GM12878 (cell line): ENCODE results near the gene EP400.

Source experiments
- EZH2 ChIP-seq: IDR thresholded peaks from 2 replicates; pipeline ENCODE4 v1.6.1; 2012; ENCODE audit warnings: low read depth, mild to moderate bottlenecking, control low read depth, inconsistent platforms, low read length, borderline replicate concordance; ENCODE audit not compliant: control insufficient read depth
- NFYB ChIP-seq: IDR thresholded peaks from 2 replicates; pipeline ENCODE4 v1.6.1; 2011; ENCODE audit warnings: low read depth, mild to moderate bottlenecking, low read length, improper control_type of control experiment, moderate library complexity; ENCODE audit not compliant: insufficient read depth
- POLR2AphosphoS5 ChIP-seq: IDR thresholded peaks from 2 replicates; pipeline ENCODE4 v1.6.1; 2011; ENCODE audit warnings: mild to moderate bottlenecking, low read length, inconsistent platforms
- TF ChIP-seq, protein P1 (sequence below): fragments of 450-650 bp; IDR thresholded peaks from 2 replicates; pipeline ENCODE4 v1.6.1; 2016; ENCODE audit warnings: mild to moderate bottlenecking, moderate library complexity, borderline replicate concordance
- TF ChIP-seq, protein P2 (sequence below), 3 experiments: IDR thresholded peaks in 2 of 3; conservative IDR thresholded peaks in 1 of 3; 2 replicates each; pipeline ENCODE4 v1.5.1; 2011; ENCODE audit warnings: low read depth in 3 of 3, low read length in 3 of 3, mild to moderate bottlenecking in 3 of 3, control low read depth in 2 of 3, moderate library complexity in 2 of 3, inconsistent platforms in 1 of 3, mixed read lengths in 1 of 3; ENCODE audit not compliant: control insufficient read depth in 2 of 3, insufficient read depth in 1 of 3; ENCODE audit errors: extremely low read depth in 1 of 3

DNA sequence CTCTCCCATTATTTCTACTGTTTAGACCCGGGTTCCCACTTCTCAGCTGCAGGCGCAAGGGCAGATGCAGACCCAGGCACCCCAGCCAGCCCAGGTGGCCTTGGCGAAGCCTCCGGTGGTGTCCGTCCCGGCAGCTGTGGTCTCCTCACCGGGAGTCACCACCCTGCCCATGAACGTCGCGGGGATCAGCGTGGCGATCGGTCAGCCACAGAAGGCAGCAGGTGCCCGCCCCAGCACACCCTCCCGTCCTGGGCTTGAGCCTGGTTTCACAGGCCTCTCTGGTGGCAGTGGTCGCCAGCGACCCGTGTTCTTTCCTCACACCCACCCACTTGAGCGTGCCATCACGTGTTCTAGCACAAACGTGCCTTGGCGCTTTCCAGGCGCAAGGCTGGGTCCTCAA is 117.0 kb downstream of the EP400 start:
- TF ChIP-seq EZH2 (no peak), POLR2AphosphoS5 (no peak), NFYB (no peak)
- TF ChIP-seq, protein P1, sequence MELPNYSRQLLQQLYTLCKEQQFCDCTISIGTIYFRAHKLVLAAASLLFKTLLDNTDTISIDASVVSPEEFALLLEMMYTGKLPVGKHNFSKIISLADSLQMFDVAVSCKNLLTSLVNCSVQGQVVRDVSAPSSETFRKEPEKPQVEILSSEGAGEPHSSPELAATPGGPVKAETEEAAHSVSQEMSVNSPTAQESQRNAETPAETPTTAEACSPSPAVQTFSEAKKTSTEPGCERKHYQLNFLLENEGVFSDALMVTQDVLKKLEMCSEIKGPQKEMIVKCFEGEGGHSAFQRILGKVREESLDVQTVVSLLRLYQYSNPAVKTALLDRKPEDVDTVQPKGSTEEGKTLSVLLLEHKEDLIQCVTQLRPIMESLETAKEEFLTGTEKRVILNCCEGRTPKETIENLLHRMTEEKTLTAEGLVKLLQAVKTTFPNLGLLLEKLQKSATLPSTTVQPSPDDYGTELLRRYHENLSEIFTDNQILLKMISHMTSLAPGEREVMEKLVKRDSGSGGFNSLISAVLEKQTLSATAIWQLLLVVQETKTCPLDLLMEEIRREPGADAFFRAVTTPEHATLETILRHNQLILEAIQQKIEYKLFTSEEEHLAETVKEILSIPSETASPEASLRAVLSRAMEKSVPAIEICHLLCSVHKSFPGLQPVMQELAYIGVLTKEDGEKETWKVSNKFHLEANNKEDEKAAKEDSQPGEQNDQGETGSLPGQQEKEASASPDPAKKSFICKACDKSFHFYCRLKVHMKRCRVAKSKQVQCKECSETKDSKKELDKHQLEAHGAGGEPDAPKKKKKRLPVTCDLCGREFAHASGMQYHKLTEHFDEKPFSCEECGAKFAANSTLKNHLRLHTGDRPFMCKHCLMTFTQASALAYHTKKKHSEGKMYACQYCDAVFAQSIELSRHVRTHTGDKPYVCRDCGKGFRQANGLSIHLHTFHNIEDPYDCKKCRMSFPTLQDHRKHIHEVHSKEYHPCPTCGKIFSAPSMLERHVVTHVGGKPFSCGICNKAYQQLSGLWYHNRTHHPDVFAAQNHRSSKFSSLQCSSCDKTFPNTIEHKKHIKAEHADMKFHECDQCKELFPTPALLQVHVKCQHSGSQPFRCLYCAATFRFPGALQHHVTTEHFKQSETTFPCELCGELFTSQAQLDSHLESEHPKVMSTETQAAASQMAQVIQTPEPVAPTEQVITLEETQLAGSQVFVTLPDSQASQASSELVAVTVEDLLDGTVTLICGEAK = no peak
- TF ChIP-seq, protein P2, sequence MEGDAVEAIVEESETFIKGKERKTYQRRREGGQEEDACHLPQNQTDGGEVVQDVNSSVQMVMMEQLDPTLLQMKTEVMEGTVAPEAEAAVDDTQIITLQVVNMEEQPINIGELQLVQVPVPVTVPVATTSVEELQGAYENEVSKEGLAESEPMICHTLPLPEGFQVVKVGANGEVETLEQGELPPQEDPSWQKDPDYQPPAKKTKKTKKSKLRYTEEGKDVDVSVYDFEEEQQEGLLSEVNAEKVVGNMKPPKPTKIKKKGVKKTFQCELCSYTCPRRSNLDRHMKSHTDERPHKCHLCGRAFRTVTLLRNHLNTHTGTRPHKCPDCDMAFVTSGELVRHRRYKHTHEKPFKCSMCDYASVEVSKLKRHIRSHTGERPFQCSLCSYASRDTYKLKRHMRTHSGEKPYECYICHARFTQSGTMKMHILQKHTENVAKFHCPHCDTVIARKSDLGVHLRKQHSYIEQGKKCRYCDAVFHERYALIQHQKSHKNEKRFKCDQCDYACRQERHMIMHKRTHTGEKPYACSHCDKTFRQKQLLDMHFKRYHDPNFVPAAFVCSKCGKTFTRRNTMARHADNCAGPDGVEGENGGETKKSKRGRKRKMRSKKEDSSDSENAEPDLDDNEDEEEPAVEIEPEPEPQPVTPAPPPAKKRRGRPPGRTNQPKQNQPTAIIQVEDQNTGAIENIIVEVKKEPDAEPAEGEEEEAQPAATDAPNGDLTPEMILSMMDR (IDR thresholded peaks at IDR 0.05 in 2 of 3, conservative IDR thresholded peaks at IDR 0.05 in 1 of 3; ENCODE audit: control insufficient read depth in 2 of 3, extremely low read depth in 1 of 3, insufficient read depth in 1 of 3, low read depth in 3 of 3, low read length in 3 of 3) = no peak
